GM20000 (cell line): ENCODE measurements around the gene ZCCHC24.

Source experiments
- DNase-seq: peaks from one replicate; pipeline ENCODE4 v3.0.0; 2012; ENCODE audit warnings: low spot score
- TF ChIP-seq, protein P1 (sequence below): IDR thresholded peaks from 2 replicates; pipeline ENCODE4 v1.5.1; 2012; ENCODE audit warnings: mild to moderate bottlenecking, control low read depth; ENCODE audit errors: extremely low read depth, missing control alignments

Gene ZCCHC24

DNA sequence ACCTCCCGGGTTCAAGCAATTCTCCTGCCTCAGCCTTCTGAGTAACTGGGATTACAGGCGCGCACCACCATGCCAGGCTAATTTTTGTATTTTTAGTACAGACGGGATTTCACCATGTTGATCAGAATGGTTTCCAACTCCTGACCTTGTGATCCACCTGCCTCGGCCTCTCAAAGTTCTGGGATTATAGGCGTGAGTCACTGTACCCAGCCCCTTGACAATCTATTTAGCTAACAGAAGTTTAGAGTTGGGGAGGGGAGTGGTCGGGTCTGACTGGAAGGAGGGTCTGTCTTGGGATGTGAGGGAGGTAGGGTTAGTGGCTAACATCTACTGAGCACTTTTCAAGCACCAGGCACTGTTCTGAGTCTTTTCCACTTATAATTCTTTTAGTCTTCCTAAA, 27.0 kb upstream of the ZCCHC24 start:
- DNase-seq = no peak
- TF ChIP-seq, protein P1, sequence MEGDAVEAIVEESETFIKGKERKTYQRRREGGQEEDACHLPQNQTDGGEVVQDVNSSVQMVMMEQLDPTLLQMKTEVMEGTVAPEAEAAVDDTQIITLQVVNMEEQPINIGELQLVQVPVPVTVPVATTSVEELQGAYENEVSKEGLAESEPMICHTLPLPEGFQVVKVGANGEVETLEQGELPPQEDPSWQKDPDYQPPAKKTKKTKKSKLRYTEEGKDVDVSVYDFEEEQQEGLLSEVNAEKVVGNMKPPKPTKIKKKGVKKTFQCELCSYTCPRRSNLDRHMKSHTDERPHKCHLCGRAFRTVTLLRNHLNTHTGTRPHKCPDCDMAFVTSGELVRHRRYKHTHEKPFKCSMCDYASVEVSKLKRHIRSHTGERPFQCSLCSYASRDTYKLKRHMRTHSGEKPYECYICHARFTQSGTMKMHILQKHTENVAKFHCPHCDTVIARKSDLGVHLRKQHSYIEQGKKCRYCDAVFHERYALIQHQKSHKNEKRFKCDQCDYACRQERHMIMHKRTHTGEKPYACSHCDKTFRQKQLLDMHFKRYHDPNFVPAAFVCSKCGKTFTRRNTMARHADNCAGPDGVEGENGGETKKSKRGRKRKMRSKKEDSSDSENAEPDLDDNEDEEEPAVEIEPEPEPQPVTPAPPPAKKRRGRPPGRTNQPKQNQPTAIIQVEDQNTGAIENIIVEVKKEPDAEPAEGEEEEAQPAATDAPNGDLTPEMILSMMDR = no peak

DNA sequence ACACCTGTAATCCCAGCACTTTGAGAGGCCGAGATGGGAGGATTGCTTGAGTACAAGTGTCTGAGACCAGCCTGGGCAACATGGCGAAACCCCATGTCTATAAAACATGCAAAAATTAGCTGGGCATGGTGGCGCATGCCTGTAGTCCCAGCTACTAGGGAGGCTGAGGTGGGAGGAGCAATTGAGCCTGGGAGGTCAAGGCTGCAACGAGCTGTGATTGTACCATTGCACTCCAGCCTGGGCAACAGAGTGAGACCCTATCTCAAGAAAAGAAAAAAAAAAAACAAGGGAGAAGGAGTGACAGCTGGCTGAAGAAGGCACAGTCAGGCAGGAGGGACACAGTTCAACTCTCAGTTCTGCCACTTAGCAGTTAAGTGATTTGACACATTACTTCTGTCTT, 26.4 kb upstream of the ZCCHC24 start:
- TF ChIP-seq, protein P1 = no peak

DNA sequence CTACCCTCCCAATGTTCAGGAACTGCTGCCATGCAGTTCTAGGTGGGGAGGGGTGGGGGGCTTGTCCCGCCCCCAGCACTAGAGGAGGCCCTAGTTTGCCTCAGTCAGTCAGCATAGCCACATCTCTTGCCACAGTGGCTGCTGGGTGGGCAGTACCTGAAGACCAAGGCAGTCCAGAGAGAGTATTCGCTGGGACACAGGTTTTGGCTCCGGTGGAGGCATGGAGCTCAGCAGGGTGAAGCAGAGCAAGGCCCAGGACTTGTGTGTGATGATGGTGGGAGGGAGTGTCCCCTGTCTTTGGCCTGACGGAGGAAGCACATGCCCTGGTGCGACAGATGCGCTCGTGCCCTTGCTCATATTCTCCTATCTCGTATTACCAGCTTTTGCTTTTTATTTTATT, 24.7 kb upstream of the ZCCHC24 start:
- TF ChIP-seq, protein P1 = no peak
- DNase-seq = no peak

More for the DNA sequence above, 26.4 kb upstream of the ZCCHC24 start:
- no peak for DNase-seq

DNA sequence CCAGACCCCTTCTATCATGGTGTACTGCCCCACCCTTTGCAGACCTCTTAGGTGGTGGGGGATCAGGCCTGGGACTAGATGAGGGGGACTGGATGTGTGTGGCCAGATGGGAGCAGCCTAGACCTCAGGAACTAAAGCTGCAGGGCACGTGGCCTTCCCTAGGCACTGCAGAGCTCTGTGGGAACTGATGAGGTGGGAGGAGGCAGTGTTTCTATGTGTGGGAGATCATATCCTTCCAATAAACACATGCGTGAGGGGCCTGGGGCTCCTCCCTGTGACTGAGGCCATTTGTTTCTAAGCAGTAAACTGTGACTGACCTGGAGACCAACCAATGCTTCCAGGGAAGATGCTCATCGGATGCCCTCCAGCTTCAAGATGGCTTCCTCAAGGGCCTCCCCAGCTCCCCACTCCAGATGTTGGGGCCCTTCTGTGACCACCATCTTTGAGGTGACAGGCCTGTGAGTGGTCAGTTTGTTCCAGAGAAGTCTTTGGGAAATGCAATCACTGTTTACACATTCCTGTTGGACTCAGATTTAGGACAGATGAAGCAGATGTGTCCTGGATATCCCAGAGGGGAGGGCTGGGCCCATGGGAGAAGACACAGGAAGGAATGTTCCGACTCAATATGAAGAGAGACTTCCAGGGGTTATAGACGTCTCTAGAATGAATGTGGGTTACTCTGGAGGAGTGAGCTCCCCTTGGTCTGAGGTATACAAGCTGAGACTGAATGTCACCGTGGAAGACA, 23.6 kb upstream of the ZCCHC24 start:
- no peak for DNase-seq
- TF ChIP-seq, protein P1 = no peak

DNA sequence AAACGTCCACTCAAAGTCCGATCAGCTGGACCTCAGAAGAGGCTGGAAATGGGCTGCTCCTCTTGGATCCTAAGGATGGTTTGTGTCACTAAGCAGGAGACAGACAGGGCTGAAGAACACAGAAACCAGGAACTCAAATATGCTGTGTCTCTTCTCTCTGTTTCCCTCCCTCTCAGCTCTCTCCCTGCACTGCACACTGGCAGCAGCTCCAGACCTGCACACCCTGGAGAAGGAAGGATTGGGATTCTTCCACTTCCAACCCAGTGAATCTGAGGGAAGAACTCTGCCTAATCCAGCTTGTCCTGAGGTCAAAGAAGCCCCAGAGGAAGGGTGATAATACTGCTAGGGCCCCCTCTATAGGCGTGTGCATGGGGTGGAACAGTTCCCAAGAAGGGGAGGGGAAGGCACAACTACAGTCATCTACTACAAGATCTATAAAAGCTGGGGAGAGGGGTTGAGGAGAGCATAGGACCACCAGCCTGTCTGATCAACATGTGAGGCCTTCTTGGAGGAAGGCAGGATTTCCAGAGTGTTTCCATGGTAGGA, 22.7 kb upstream of the ZCCHC24 start:
- no peak for DNase-seq
- TF ChIP-seq, protein P1 = no peak

DNA sequence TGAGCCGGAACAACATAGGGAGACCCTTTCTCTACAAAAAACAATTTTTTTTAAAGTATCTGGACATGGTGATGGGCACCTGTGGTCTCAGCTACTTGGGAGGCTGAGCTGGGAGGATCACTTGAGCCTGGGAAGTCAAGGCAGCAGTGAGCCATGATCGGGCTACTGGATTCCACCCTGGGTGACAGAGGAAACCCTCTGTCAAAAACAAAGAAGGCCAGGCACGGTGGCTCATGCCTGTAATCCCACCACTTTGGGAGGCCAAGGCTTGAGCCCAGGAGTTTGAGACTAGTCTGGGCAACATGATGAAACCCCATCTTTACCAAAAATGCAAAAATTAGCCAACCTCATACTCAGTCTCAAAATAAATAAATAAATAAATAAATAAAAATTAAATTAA, 19.9 kb upstream of the ZCCHC24 start:
- DNase-seq = no peak
- TF ChIP-seq, protein P1 = no peak

DNA sequence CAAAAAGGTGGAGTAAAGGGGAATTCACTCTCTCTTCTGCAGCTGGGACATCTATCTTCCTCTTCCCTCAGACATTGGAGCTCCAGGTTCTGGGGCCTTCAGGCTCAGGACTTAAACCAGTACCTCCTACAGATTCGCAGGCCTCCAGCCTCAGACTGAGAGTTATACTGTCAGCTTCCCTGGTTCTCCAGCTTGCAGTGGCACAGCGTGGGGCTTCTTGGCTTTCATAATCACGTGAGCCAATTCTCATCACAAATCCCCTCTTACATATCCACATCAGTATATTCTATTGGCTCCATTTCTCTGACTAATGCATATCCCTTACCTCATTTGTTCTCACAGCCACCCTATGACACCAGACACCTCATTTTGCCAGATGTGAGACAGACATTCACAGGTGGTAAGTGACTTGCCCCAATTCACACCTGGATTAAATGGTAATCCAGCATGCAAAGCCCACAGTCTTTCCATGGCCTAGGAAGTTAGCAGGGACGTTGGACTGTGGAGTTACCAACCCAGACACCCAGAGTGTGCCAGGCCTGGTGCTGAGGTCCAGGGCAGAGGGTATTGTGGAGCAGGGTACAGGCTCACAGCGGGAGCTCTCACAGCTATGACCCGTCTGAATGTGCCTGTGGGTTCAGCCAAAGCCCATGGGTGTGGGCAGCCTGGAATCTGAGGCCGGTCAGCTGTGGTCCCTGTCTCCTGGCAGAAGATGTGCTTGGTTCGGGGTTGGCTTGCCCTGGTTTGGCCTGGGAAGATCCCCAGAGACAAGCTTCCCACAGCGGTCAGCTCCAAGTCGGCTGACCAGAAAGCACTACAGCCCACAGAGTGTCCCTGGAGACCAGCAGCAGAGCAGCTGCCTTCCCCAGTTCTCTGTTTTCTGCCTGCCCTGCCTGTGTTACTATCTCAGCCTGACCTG, 18.4 kb upstream of the ZCCHC24 start:
- DNase-seq = no peak
- TF ChIP-seq, protein P1 = no peak
